Neural cell (in vitro differentiated cells): ENCODE results near the gene ARHGEF10L. TPM values are rescaled to one million over a fixed set of nuclear protein-coding genes. Genes with fewer than 3 reads are reported as not detected.

Experiments used
- H2AFZ ChIP-seq: fragments of 200-600, 300-800 bp; sonication (generic), shearing (Covaris generic); 2 replicates; pipeline ENCODE4 v1.6.0; 2014; ENCODE audit warnings: low read depth, mild to moderate bottlenecking, antibody characterized with exemption, low read length, moderate library complexity
- H3F3A ChIP-seq: fragments of 200-600 bp; shearing (Covaris generic); 2 replicates; pipeline ENCODE4 v1.6.1; 2016; ENCODE audit warnings: mild to moderate bottlenecking, moderate library complexity, mixed read lengths, antibody characterized with exemption, low read length; ENCODE audit not compliant: insufficient read depth, poor library complexity, severe bottlenecking
- H3K27ac ChIP-seq: fragments of 200-600, 300-800 bp; sonication (generic), shearing (Covaris generic); 2 replicates; pipeline ENCODE4 v1.5.1; 2014; ENCODE audit warnings: mild to moderate bottlenecking, low read length, moderate library complexity
- H3K27me3 ChIP-seq: fragments of 300-800, 200-600 bp; sonication (generic), shearing (Covaris generic); 2 replicates; pipeline ENCODE4 v1.6.0; 2014; ENCODE audit warnings: mild to moderate bottlenecking, low read depth, low read length, moderate library complexity; ENCODE audit not compliant: insufficient read depth
- H3K36me3 ChIP-seq: fragments of 300-800, 200-600 bp; sonication (generic), shearing (Covaris generic); 2 replicates; pipeline ENCODE4 v1.5.1; 2014; ENCODE audit warnings: mild to moderate bottlenecking, antibody characterized with exemption, low read length, moderate library complexity; ENCODE audit not compliant: insufficient read depth
- H3K4me2 ChIP-seq: fragments of 300-800, 200-600 bp; sonication (generic), shearing (Covaris generic); 2 replicates; pipeline ENCODE4 v1.6.0; 2014; ENCODE audit warnings: mild to moderate bottlenecking, low read length
- H3K4me3 ChIP-seq: fragments of 300-800, 200-600 bp; sonication (generic), shearing (Covaris generic); 2 replicates; pipeline ENCODE4 v1.5.1; 2014; ENCODE audit warnings: mild to moderate bottlenecking, low read length, moderate library complexity
- H3K79me2 ChIP-seq: fragments of 200-600 bp; shearing (Covaris generic); replicated peaks from 2 replicates; pipeline ENCODE4 v1.6.0; 2014; ENCODE audit warnings: mild to moderate bottlenecking, low read length, moderate library complexity; ENCODE audit not compliant: insufficient read depth
- H3K9ac ChIP-seq: fragments of 300-800, 200-600 bp; sonication (generic), shearing (Covaris generic); 2 replicates; pipeline ENCODE4 v1.6.1; 2016; ENCODE audit warnings: mild to moderate bottlenecking, low read length, mixed read lengths
- H3K9me2 ChIP-seq: fragments of 200-600 bp; shearing (Covaris generic); 2 replicates; pipeline ENCODE4 v1.6.1; 2016; ENCODE audit warnings: mild to moderate bottlenecking, low read length, mixed read lengths; ENCODE audit not compliant: insufficient read depth
- H3K9me3 ChIP-seq: fragments of 200-600, 300-800 bp; sonication (generic), shearing (Covaris generic); 2 replicates; pipeline ENCODE4 v1.6.1; 2016; ENCODE audit warnings: mild to moderate bottlenecking, mixed run types, low read length, moderate library complexity, mixed read lengths
- H4K20me1 ChIP-seq: fragments of 200-600 bp; shearing (Covaris generic); 2 replicates; pipeline ENCODE4 v1.6.1; 2016; ENCODE audit warnings: mild to moderate bottlenecking, mixed run types; ENCODE audit not compliant: insufficient read depth
- CTCF ChIP-seq: fragments of 450-650 bp; IDR thresholded peaks from 2 replicates; pipeline ENCODE4 v1.5.1; 2014; ENCODE audit warnings: antibody characterized with exemption, mild to moderate bottlenecking, moderate library complexity; ENCODE audit not compliant: poor library complexity, severe bottlenecking
- EP300 ChIP-seq: fragments of 450-650 bp; conservative IDR thresholded peaks from 2 replicates; pipeline ENCODE4 v1.6.1; 2014; ENCODE audit warnings: antibody characterized with exemption, mild to moderate bottlenecking, moderate library complexity; ENCODE audit not compliant: poor library complexity, severe bottlenecking
- EZH2 ChIP-seq: fragments of 200-600, 300-800 bp; shearing (Covaris generic), sonication (generic); IDR thresholded peaks from 2 replicates; pipeline ENCODE4 v1.6.1; 2014; ENCODE audit warnings: antibody characterized with exemption, low read length, borderline replicate concordance, mild to moderate bottlenecking; ENCODE audit not compliant: insufficient read depth, poor library complexity, severe bottlenecking
- MXI1 ChIP-seq: fragments of 450-650 bp; conservative IDR thresholded peaks from 2 replicates; pipeline ENCODE4 v1.6.1; 2014; ENCODE audit warnings: antibody characterized with exemption, mild to moderate bottlenecking; ENCODE audit not compliant: poor library complexity, severe bottlenecking
- POLR2AphosphoS5 ChIP-seq: IDR thresholded peaks from 2 replicates; pipeline ENCODE4 v1.6.1; 2012
- RAD21 ChIP-seq: fragments of 450-650 bp; conservative IDR thresholded peaks from 2 replicates; pipeline ENCODE4 v1.6.1; 2014; ENCODE audit warnings: antibody characterized with exemption, mild to moderate bottlenecking, moderate library complexity
- SMC3 ChIP-seq: fragments of 450-650 bp; conservative IDR thresholded peaks from 2 replicates; pipeline ENCODE4 v1.6.1; 2014; ENCODE audit warnings: antibody characterized with exemption, mild to moderate bottlenecking, moderate library complexity; ENCODE audit not compliant: poor library complexity
- TAF1 ChIP-seq: IDR thresholded peaks from 2 replicates; pipeline ENCODE4 v1.6.1; 2012; ENCODE audit warnings: low read depth
- polyA plus RNA-seq: library from polyadenylated mRNA; depleted of rRNA; stranded (reverse); fragments of >200 nt; gene quantifications from 2 replicates; pipeline ENCODE4 v1.2.3, GENCODE V29; 2014
- TF ChIP-seq, protein P1 (sequence below): IDR thresholded peaks from 2 replicates; pipeline ENCODE4 v1.6.1; 2012; ENCODE audit warnings: borderline replicate concordance

The ARHGEF10L gene
- polyA plus RNA-seq, 1 donor from 2014 or later = 123 TPM

DNA sequence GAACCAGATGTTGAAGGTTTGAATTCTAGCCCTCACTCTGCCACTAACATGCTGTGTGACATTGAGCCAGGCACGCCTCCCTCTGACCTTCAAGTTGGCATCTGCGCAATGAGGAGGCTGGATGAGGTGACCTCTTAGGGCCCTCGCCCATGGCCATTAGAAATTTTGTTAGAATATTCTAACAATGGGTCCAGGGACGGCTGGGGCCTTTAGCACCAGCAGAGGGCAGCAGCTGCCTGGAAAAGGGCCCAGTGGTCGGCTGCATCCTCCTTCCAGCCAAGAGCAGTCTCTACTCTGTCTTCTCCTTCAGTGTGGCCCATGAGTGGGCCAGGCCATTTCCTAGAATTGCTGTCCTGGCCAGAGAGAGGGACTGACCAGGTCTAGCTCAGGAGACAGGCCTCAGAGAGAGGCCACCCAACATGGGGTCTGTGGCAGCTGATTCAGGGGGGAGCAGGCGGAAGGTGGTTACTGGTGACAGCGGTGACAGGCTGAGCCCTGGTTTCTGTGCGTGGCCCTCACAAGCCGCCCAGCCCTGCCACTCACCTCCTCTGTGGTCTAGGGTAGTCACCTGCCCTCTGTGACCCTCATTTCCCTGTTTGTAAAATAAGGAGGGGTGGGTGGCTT, 114.3 kb downstream of the ARHGEF10L start:
- peak overlapping the region; percentile 56 for H3K27ac ChIP-seq
- no peaks in the 10 kb centered on the region for H3K27me3 ChIP-seq
- H3K4me2 ChIP-seq = no peak overlapping the region
- H3K9me2 ChIP-seq = no peaks in the 10 kb centered on the region
- no peaks in the 10 kb centered on the region for H3K36me3 ChIP-seq
- H3K9me3 ChIP-seq = no peaks in the 10 kb centered on the region
- no peak overlapping the region for H2AFZ ChIP-seq
- H3K4me3 ChIP-seq = peak overlapping the region; percentile 35
- H4K20me1 ChIP-seq = no peaks in the 10 kb centered on the region
- no peaks in the 10 kb centered on the region for H3F3A ChIP-seq
- TF ChIP-seq TAF1 (no peak), RAD21 (peak; percentile 91), POLR2AphosphoS5 (no peak), CTCF (peak; percentile 93), EP300 (no peak), SMC3 (peak; percentile 94)
- TF ChIP-seq, protein P1, sequence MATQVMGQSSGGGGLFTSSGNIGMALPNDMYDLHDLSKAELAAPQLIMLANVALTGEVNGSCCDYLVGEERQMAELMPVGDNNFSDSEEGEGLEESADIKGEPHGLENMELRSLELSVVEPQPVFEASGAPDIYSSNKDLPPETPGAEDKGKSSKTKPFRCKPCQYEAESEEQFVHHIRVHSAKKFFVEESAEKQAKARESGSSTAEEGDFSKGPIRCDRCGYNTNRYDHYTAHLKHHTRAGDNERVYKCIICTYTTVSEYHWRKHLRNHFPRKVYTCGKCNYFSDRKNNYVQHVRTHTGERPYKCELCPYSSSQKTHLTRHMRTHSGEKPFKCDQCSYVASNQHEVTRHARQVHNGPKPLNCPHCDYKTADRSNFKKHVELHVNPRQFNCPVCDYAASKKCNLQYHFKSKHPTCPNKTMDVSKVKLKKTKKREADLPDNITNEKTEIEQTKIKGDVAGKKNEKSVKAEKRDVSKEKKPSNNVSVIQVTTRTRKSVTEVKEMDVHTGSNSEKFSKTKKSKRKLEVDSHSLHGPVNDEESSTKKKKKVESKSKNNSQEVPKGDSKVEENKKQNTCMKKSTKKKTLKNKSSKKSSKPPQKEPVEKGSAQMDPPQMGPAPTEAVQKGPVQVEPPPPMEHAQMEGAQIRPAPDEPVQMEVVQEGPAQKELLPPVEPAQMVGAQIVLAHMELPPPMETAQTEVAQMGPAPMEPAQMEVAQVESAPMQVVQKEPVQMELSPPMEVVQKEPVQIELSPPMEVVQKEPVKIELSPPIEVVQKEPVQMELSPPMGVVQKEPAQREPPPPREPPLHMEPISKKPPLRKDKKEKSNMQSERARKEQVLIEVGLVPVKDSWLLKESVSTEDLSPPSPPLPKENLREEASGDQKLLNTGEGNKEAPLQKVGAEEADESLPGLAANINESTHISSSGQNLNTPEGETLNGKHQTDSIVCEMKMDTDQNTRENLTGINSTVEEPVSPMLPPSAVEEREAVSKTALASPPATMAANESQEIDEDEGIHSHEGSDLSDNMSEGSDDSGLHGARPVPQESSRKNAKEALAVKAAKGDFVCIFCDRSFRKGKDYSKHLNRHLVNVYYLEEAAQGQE = no peak
- H3K79me2 ChIP-seq = no peaks in the 10 kb centered on the region
- peak overlapping the region; percentile 36 for H3K9ac ChIP-seq

- no peaks in the 10 kb centered on the region for H3K36me3 ChIP-seq
- no peak overlapping the region for H3K9ac ChIP-seq
- no peak for TF ChIP-seq POLR2AphosphoS5
- no peak for TF ChIP-seq TAF1
- TF ChIP-seq CTCF = no peak
- TF ChIP-seq, protein P1 = no peak
- TF ChIP-seq MXI1 = no peak
- no peak for TF ChIP-seq EZH2
- TF ChIP-seq EP300 = no peak
- no peak for TF ChIP-seq RAD21
- no peak for TF ChIP-seq SMC3
Measured at GRCh38 chr1:17654519-17654918, 115.0 kb downstream of the ARHGEF10L start.

More at GRCh38 chr1:17654519-17654918, 115.0 kb downstream of the ARHGEF10L start:
- Histone ChIP-seq H3K4me3 (no peak overlapping the region), H3K27ac (no peak overlapping the region), H2AFZ (no peak overlapping the region), H3K9me3 (no peaks in the 10 kb centered on the region), H3K9me2 (no peaks in the 10 kb centered on the region), H3K4me2 (no peak overlapping the region), H3F3A (no peaks in the 10 kb centered on the region), H3K79me2 (no peaks in the 10 kb centered on the region), H4K20me1 (no peaks in the 10 kb centered on the region), H3K27me3 (no peaks in the 10 kb centered on the region)
